HG03060 (cell line): Measurements from ENCODE around the gene DOCK2.
A peak's percentile ranks its signal among the peaks of the same experiment; 100 is the strongest.
"Not testable (repeated sequence)": the region's sequence is repeated elsewhere in the genome, so short reads cannot be mapped to it uniquely, and the experiment has no call there.

ENCODE experiments used
- ATAC-seq: cut with Tn5 transposase; IDR thresholded peaks from one replicate; pipeline ENCODE4 v1.9.1; 2021; ENCODE audit warnings: low read depth, moderate number of reproducible peaks; ENCODE audit not compliant: unreplicated experiment

DOCK2 gene

GRCh38 chr5:169808880-169809279 lies 171.8 kb downstream of the DOCK2 start:
- ATAC-seq = not testable (repeated sequence)

GRCh38 chr5:169809281-169809680 lies 172.2 kb downstream of the DOCK2 start:
- ATAC-seq = no peak

- ATAC-seq = no peak
These were observed 173.4 kb downstream of the DOCK2 start for GRCh38 chr5:169810524-169810923.

- no peak for ATAC-seq
These were observed 173.9 kb downstream of the DOCK2 start for GRCh38 chr5:169811023-169811422.

- ATAC-seq = no peak
These were observed 174.6 kb downstream of the DOCK2 start for GRCh38 chr5:169811680-169812079.

GRCh38 chr5:169812786-169813185 lies 175.7 kb downstream of the DOCK2 start:
- ATAC-seq = no peak

- ATAC-seq = no peak
These were observed 177.0 kb downstream of the DOCK2 start for GRCh38 chr5:169814045-169814444.

- ATAC-seq = no peak
These were observed 177.4 kb downstream of the DOCK2 start for GRCh38 chr5:169814522-169814921.

- ATAC-seq = no peak
These were observed 180.0 kb downstream of the DOCK2 start for GRCh38 chr5:169817031-169817430.

- ATAC-seq = no peak
These were observed 189.5 kb downstream of the DOCK2 start for GRCh38 chr5:169826618-169827017.

- no peak for ATAC-seq
These were observed 190.7 kb downstream of the DOCK2 start for GRCh38 chr5:169827769-169828168.

GRCh38 chr5:169828385-169828784 lies 191.3 kb downstream of the DOCK2 start:
- no peak for ATAC-seq

- no peak for ATAC-seq
These were observed 194.3 kb downstream of the DOCK2 start for GRCh38 chr5:169831331-169831730.

- no peak for ATAC-seq
These were observed 195.2 kb downstream of the DOCK2 start for GRCh38 chr5:169832304-169832703.

- ATAC-seq = no peak
These were observed 195.8 kb downstream of the DOCK2 start for GRCh38 chr5:169832845-169833244.

GRCh38 chr5:169833681-169834292 lies 196.7 kb downstream of the DOCK2 start:
- ATAC-seq = not testable (repeated sequence)

GRCh38 chr5:169834540-169834939 lies 197.5 kb downstream of the DOCK2 start:
- ATAC-seq = not testable (repeated sequence)

- ATAC-seq = no peak
These were observed 199.9 kb downstream of the DOCK2 start for GRCh38 chr5:169836835-169837536.

- no peak for ATAC-seq
These were observed 200.6 kb downstream of the DOCK2 start for GRCh38 chr5:169837686-169838085.

GRCh38 chr5:169838688-169839087 lies 201.6 kb downstream of the DOCK2 start:
- peak; percentile 48 for ATAC-seq

- no peak for ATAC-seq
These were observed 203.3 kb downstream of the DOCK2 start for GRCh38 chr5:169840405-169840804.

GRCh38 chr5:169842699-169843098 lies 205.6 kb downstream of the DOCK2 start:
- ATAC-seq = no peak
